Neural progenitor cell (in vitro differentiated cells): ENCODE results near the gene KIAA1549. TPM values are rescaled to one million over a fixed set of nuclear protein-coding genes. Genes with fewer than 3 reads are reported as not detected.

Source experiments
- DNase-seq: peaks from one replicate; pipeline ENCODE4 v3.0.0-alpha.2; 2016; ENCODE audit warnings: low spot score
- H2AFZ ChIP-seq: fragments of 200-600 bp; sonication (generic); replicated peaks from 2 replicates; pipeline ENCODE4 v1.6.1; 2016; ENCODE audit warnings: antibody characterized with exemption
- H3F3A ChIP-seq: fragments of 200-600 bp; sonication (generic); 2 replicates; pipeline ENCODE4 v1.6.1; 2016; ENCODE audit warnings: antibody characterized with exemption, low read depth
- H3K27ac ChIP-seq: fragments of 200-600 bp; sonication (generic); 2 replicates; pipeline ENCODE4 v1.5.1; 2016; ENCODE audit warnings: mild to moderate bottlenecking
- H3K27me3 ChIP-seq: fragments of 200-600 bp; sonication (generic); 2 replicates; pipeline ENCODE4 v1.6.1; 2016; ENCODE audit warnings: mild to moderate bottlenecking, moderate library complexity
- H3K36me3 ChIP-seq: fragments of 200-600 bp; sonication (generic); 2 replicates; pipeline ENCODE4 v1.5.1; 2016
- H3K4me1 ChIP-seq: fragments of 200-600 bp; sonication (generic); 2 replicates; pipeline ENCODE4 v1.6.1; 2016; ENCODE audit warnings: mixed run types
- H3K4me2 ChIP-seq: fragments of 200-600 bp; sonication (generic); 2 replicates; pipeline ENCODE4 v1.6.1; 2016
- H3K4me3 ChIP-seq: fragments of 200-600 bp; sonication (generic); 2 replicates; pipeline ENCODE4 v1.5.1; 2016
- H3K79me2 ChIP-seq: fragments of 200-600 bp; sonication (generic); 2 replicates; pipeline ENCODE4 v1.6.1; 2016; ENCODE audit warnings: low read depth
- H3K9ac ChIP-seq: fragments of 200-600 bp; sonication (generic); 2 replicates; pipeline ENCODE4 v1.6.1; 2016
- H3K9me3 ChIP-seq: fragments of 200-600 bp; sonication (generic); 2 replicates; pipeline ENCODE4 v1.5.1; 2016; ENCODE audit warnings: low read depth
- H4K20me1 ChIP-seq: fragments of 200-600 bp; sonication (generic); 2 replicates; pipeline ENCODE4 v1.6.1; 2016; ENCODE audit warnings: low read depth
- H3K27ac Mint-ChIP-seq: 3 replicates; pipeline ENCODE4 v1.8.0; 2021; ENCODE audit warnings: mixed read lengths
- H3K27me3 Mint-ChIP-seq: 2 replicates; pipeline ENCODE4 v1.8.0; 2022; ENCODE audit warnings: low read depth, mild to moderate bottlenecking, inconsistent platforms, moderate library complexity, mixed read lengths; ENCODE audit not compliant: insufficient read depth
- H3K36me3 Mint-ChIP-seq: 3 replicates; pipeline ENCODE4 v1.8.0; 2021; ENCODE audit warnings: mixed read lengths
- H3K4me1 Mint-ChIP-seq: 3 replicates; pipeline ENCODE4 v1.8.0; 2021; ENCODE audit warnings: mixed read lengths
- H3K4me3 Mint-ChIP-seq: 3 replicates; pipeline ENCODE4 v1.8.0; 2021; ENCODE audit warnings: mild to moderate bottlenecking, moderate library complexity, mixed read lengths
- H3K9me3 Mint-ChIP-seq: 3 replicates; pipeline ENCODE4 v1.8.0; 2020; ENCODE audit warnings: mixed read lengths
- EZH2 ChIP-seq: fragments of 200-600 bp; sonication (generic); IDR thresholded peaks from 2 replicates; pipeline ENCODE4 v1.6.1; 2017; ENCODE audit warnings: antibody characterized with exemption, mild to moderate bottlenecking, moderate library complexity
- EZH2phosphoT487 ChIP-seq: fragments of 200-600 bp; sonication (generic); IDR thresholded peaks from 2 replicates; pipeline ENCODE4 v1.6.1; 2017; ENCODE audit warnings: antibody characterized with exemption
- total RNA-seq: library from RNA; depleted of rRNA; stranded (reverse); fragments of >200 nt; gene quantifications from 2 replicates; pipeline ENCODE4 v1.2.3, GENCODE V29; 2015; ENCODE audit warnings: low replicate concordance
- TF ChIP-seq, protein P1 (sequence below): fragments of 200-600 bp; sonication (generic); IDR thresholded peaks from 2 replicates; pipeline ENCODE4 v1.5.1; 2017; ENCODE audit warnings: antibody characterized with exemption, mild to moderate bottlenecking

Gene KIAA1549
- total RNA-seq, 1 donor from 2014 or later = 4.8 TPM

DNA sequence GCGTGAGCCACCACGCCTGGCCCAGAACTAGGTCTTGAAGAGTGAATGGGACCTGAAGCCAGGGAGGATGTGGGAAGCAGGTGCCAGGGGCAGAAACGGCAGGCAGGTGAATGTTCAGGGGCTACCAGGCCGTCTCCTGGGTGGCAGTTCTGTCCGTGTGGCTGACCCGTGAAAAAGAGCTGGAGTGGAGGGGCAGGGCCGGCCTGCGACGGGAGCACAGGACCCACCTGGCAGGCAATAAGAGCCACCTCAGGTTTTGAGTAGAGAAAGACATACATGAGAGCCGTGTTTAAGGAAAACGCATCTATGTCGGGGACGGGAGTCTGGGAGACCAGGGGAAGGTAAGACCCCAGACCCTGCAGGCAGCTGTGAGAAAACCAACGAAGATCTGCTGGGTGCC, 112.5 kb downstream of the KIAA1549 start:
- no peak overlapping the region for H2AFZ ChIP-seq
- Mint-ChIP-seq H3K27ac (peak overlapping the region; percentile 74), H3K36me3 (peaks cover 42% of the 10 kb centered on the region), H3K4me3 (no peak overlapping the region), H3K27me3 (peaks cover 2% of the 10 kb centered on the region), H3K9me3 (no peaks in the 10 kb centered on the region), H3K4me1 (peaks cover 10% of the 10 kb centered on the region)
- no peak overlapping the region for H3K9ac ChIP-seq
- TF ChIP-seq, protein P1, sequence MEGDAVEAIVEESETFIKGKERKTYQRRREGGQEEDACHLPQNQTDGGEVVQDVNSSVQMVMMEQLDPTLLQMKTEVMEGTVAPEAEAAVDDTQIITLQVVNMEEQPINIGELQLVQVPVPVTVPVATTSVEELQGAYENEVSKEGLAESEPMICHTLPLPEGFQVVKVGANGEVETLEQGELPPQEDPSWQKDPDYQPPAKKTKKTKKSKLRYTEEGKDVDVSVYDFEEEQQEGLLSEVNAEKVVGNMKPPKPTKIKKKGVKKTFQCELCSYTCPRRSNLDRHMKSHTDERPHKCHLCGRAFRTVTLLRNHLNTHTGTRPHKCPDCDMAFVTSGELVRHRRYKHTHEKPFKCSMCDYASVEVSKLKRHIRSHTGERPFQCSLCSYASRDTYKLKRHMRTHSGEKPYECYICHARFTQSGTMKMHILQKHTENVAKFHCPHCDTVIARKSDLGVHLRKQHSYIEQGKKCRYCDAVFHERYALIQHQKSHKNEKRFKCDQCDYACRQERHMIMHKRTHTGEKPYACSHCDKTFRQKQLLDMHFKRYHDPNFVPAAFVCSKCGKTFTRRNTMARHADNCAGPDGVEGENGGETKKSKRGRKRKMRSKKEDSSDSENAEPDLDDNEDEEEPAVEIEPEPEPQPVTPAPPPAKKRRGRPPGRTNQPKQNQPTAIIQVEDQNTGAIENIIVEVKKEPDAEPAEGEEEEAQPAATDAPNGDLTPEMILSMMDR = no peak
- TF ChIP-seq EZH2 (no peak), EZH2phosphoT487 (no peak)
- H3K4me3 ChIP-seq = no peak overlapping the region
- peaks cover 8% of the 10 kb centered on the region for H3F3A ChIP-seq
- no peaks in the 10 kb centered on the region for H3K27me3 ChIP-seq
- H3K79me2 ChIP-seq = no peaks in the 10 kb centered on the region
- no peak for DNase-seq
- no peaks in the 10 kb centered on the region for H3K36me3 ChIP-seq
- no peak overlapping the region for H3K27ac ChIP-seq
- H3K9me3 ChIP-seq = no peaks in the 10 kb centered on the region
- H3K4me1 ChIP-seq = peaks cover 10% of the 10 kb centered on the region
- H4K20me1 ChIP-seq = peaks cover 12% of the 10 kb centered on the region
- H3K4me2 ChIP-seq = no peak overlapping the region

GRCh38 chr7:138867744-138868143, 113.4 kb downstream of the KIAA1549 start:
- TF ChIP-seq, protein P1 = no peak
- TF ChIP-seq EZH2 (no peak), EZH2phosphoT487 (no peak)
- H2AFZ ChIP-seq = no peak overlapping the region
- peaks cover 42% of the 10 kb centered on the region for H3K36me3 Mint-ChIP-seq
- no peak overlapping the region for H3K4me3 Mint-ChIP-seq
- H3K4me1 Mint-ChIP-seq = peaks cover 3% of the 10 kb centered on the region
- peaks cover under 1% of the 10 kb centered on the region for H3K4me1 ChIP-seq
- H4K20me1 ChIP-seq = peaks cover 3% of the 10 kb centered on the region
- no peak overlapping the region for H3K4me3 ChIP-seq
- H3K27ac ChIP-seq = no peak overlapping the region
- peaks cover 2% of the 10 kb centered on the region for H3K27me3 Mint-ChIP-seq
- no peak overlapping the region for H3K9ac ChIP-seq
- DNase-seq = no peak
- H3K27ac Mint-ChIP-seq = no peak overlapping the region
- no peaks in the 10 kb centered on the region for H3K79me2 ChIP-seq
- H3F3A ChIP-seq = no peaks in the 10 kb centered on the region
- no peaks in the 10 kb centered on the region for H3K9me3 ChIP-seq
- no peaks in the 10 kb centered on the region for H3K27me3 ChIP-seq
- no peak overlapping the region for H3K4me2 ChIP-seq
- H3K36me3 ChIP-seq = no peaks in the 10 kb centered on the region
- no peaks in the 10 kb centered on the region for H3K9me3 Mint-ChIP-seq

- no peaks in the 10 kb centered on the region for H3K79me2 ChIP-seq
- no peak overlapping the region for H3K9ac ChIP-seq
- TF ChIP-seq EZH2 (no peak), EZH2phosphoT487 (no peak)
- TF ChIP-seq, protein P1 = no peak
- Mint-ChIP-seq H3K36me3 (peaks cover 39% of the 10 kb centered on the region), H3K27me3 (peaks cover 2% of the 10 kb centered on the region), H3K9me3 (no peaks in the 10 kb centered on the region), H3K4me3 (no peak overlapping the region), H3K4me1 (no peaks in the 10 kb centered on the region), H3K27ac (no peak overlapping the region)
- H3K27ac ChIP-seq = no peak overlapping the region
- DNase-seq = no peak
- no peaks in the 10 kb centered on the region for H3K27me3 ChIP-seq
- no peaks in the 10 kb centered on the region for H4K20me1 ChIP-seq
- no peaks in the 10 kb centered on the region for H3K36me3 ChIP-seq
- no peak overlapping the region for H3K4me2 ChIP-seq
- H3K9me3 ChIP-seq = no peaks in the 10 kb centered on the region
- no peaks in the 10 kb centered on the region for H3K4me1 ChIP-seq
- H2AFZ ChIP-seq = no peak overlapping the region
- no peaks in the 10 kb centered on the region for H3F3A ChIP-seq
- no peak overlapping the region for H3K4me3 ChIP-seq
Observed at GRCh38 chr7:138866353-138866752, 114.8 kb downstream of the KIAA1549 start.

DNA sequence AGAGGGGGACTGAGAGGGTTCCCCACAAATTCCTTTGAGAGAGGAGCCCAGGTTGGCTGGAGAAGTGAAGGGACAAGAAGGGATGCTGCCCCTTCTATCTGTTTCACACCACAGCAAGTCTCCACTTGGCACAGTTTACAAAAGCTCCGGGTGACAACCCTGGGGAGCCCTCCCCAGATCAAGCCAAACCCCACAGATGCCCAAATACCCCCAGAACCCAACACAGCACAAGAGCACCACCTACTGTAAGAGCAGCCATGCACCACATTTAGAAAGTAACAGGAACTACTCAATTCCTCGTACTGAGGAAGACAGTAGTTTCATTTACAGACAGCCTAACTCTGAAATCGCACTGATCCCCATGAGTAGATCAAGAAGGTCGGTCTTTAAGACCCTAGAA, 115.3 kb downstream of the KIAA1549 start:
- no peaks in the 10 kb centered on the region for H3F3A ChIP-seq
- Mint-ChIP-seq H3K4me1 (no peaks in the 10 kb centered on the region), H3K9me3 (no peaks in the 10 kb centered on the region), H3K27ac (peak overlapping the region; percentile 7), H3K27me3 (peaks cover 2% of the 10 kb centered on the region), H3K4me3 (no peak overlapping the region), H3K36me3 (peaks cover 40% of the 10 kb centered on the region)
- H3K27me3 ChIP-seq = no peaks in the 10 kb centered on the region
- H3K79me2 ChIP-seq = no peaks in the 10 kb centered on the region
- no peaks in the 10 kb centered on the region for H4K20me1 ChIP-seq
- no peaks in the 10 kb centered on the region for H3K4me1 ChIP-seq
- H3K27ac ChIP-seq = no peak overlapping the region
- no peak overlapping the region for H3K4me3 ChIP-seq
- no peak overlapping the region for H3K4me2 ChIP-seq
- TF ChIP-seq, protein P1 = peak; percentile 42
- TF ChIP-seq EZH2 = no peak
- TF ChIP-seq EZH2phosphoT487 = no peak
- no peaks in the 10 kb centered on the region for H3K9me3 ChIP-seq
- no peak overlapping the region for H2AFZ ChIP-seq
- H3K9ac ChIP-seq = no peak overlapping the region
- no peak for DNase-seq
- H3K36me3 ChIP-seq = no peaks in the 10 kb centered on the region
